ENCODE data around the gene SEMA4D.

GRCh38 chr9:89404074-89404473 is 93.8 kb downstream of the SEMA4D start:
- TF ChIP-seq ZNF274 (IDR thresholded peaks at IDR 0.05; ENCODE audit: low read depth, low read length): no peak
- TF ChIP-seq YY1 (IDR thresholded peaks at IDR 0.05; ENCODE audit: insufficient read depth, insufficient read length): no peak

Data from NT2/D1 (cell line).